Stimulated activated CD4-positive, alpha-beta T cell treated with anti-CD3 and anti-CD28 coated beads, Interleukin-12 subunit alpha, Interleukin-12 subunit beta, amount 100 ng/mL, for 4 hours (primary cell): ENCODE data around the gene RHBG.

Source experiments
- DNase-seq: peaks from one replicate; pipeline ENCODE4 v3.0.0-alpha.2; 2020

RHBG gene

DNA sequence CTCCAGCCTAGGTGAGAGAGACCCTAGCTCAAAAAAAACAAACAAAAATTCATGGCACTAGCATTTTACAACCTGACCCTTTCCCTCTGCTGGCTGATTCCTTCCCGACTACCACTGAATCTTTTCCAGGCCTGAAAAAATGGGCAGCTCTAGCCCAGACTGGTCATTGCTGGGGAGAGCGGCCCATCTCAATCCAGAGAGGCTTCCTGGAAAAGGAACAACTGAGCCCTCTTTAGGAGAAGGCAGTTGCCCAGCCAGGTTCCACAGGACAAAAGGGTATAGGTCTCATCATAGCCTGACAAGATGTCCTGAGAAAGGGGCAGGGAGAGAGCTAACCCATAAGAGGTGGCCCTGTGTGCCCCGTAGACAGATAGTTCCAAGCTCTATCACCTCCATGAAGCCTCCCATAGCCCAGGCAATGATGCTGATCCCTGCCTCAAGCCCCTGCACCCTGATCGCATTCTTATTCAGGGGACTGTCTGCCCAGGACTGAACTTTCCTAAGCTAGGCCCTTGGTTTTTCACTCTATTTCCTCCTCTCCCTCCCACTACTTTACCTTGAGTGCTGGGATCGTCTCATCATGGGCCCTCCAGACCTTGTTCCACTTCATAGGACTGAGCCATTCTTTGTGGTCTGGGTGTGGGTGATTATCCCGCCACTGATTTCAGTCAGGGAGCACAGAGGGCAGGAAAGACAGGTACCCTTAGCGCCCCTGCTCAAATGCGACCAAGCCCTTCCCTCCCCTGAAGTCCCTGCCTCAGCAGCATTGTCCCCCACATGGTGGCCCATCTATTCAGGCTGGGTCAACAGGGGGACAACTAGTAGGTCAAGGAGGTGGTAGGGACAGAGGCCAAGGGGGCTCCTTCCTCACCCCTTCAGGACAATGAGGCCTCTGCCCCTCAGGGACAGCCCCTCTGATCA lies 18.2 kb downstream of the RHBG start:
- DNase-seq, result no peak

DNA sequence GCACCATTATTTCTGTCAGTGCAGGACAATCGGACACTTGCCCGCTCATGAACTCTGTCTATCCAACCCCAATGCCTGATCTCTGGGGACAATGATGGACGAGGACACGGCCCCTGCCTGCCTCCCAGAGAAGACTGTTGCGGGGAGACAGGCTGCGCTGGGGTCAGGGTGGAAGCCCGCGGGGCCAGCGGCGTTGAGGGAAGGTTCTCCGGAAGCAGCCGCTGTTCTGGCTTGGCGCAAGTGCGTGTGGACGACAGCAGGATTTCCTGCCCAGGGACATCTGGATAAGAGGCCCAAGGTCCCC lies 18.8 kb downstream of the RHBG start:
- no peak for DNase-seq

- DNase-seq, result no peak
Measured at GRCh38 chr1:156388174-156389137, 19.4 kb downstream of the RHBG start.

GRCh38 chr1:156389311-156389710 lies 20.3 kb downstream of the RHBG start:
- no peak for DNase-seq

DNA sequence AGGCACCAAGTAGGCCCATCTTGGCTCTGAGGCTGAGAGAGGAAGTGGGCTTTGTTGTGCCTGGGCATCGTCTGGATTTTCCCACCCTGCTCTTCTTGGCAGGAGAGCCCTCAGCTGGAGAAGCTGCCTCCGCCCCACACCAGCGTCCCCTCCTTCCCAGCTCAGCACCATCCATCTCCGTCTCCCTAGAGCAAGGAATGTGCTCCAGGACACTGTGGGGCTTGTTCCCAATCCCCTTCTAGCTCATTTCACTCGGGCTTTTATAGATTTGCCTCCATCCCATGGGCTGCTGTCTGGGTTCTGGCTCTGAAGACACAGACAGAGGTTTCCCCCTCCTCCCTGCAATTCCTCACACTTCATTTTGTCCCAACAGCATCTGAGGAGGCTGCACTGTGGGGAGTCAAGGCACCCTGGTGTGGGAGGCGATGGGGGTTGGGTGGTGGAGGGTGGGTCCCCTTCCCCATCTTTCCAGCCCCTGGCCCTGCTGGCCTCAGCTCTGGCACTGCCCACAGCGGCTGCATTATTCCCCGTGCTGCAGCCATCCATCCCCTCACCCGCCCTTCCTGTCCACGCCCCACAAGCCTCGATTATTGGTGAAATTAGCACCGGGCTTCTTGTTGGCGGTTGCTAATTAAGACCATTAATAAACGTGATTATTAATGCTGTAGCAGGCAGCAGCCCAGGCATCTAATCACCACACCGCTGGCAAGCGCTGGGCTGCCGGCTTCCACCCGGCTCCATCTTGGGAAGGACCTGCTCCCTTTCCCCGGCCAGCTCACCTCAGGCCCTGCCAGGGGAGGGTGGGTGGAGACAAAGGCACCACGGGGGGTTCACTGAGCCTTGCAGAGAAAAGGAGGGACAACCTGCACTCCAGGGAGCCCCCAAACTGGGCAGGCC lies 21.7 kb downstream of the RHBG start:
- no peak for DNase-seq

DNA sequence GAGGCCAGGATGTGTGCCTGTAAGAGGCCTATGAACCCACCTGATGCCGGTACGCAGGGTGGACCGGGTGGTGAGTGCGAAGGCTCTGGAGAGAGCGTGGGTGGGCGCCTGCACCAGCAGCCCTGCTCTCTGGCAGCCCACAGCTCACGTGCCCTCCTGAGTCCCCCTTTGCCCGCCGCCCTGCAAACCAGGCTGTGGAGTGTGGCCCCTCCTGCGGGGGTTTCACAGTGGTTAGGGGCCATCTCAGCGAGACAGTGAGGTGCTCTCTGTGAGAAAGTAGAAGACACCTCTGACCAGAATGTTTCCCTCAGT lies 22.3 kb downstream of the RHBG start:
- no peak for DNase-seq

DNA sequence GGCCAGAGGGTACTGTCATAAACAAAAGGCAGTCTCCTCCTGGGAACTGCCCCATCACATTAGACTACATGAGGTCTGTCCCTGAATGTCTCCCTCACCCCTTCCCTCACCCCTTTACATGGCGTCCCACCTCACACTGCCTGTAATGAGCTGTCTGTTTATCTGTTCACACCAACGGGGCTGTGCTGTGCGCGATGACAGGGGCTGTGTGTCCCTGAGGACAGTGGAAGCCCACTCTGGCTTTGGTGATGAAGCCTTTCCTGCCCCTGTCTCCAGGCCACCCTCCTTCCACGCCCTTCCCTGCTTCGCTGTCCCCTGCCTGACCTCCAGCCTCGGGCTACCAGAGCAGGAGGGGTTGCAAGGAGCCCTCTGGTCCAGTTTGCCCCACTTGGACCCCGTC lies 22.7 kb downstream of the RHBG start:
- no peak for DNase-seq

DNA sequence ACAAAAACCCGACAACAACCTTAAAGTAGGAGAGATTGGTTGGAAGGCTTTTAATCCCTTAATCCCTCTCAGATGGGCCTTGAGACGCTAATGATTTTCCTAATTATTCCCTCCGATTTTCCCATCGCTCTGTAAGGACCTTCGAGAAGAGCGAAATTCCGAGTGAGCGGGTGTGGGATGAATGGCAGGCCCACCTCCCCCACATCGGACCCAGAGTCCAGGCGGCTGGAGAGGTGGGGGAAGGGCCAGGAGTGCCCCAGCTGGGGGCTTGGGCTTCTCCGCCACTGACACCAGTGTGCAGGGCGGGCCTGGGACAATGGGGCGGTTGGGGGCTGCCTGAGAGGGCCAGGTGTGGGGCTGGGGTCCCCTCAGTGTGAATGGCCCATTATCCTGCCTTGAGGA lies 23.4 kb downstream of the RHBG start:
- no peak for DNase-seq

DNA sequence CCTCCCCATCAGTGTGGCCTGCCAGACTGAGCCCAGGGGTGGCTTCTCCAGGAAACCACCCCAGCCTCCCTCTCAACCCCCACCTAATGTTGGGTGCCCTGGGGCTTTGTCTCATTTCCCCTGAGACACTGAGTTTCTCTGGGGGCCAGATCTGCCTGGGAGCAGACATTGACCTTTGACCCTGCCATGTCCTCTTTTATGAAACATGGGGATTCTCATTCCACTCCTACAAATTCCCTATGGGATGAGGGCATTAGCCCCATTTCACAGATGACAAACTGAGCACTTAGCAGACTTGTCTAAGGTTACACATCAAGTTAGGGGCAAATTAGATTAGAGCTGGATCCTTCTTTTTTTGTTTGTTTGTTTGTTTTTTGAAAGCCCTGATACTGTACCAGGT lies 24.1 kb downstream of the RHBG start:
- DNase-seq, result no peak

DNA sequence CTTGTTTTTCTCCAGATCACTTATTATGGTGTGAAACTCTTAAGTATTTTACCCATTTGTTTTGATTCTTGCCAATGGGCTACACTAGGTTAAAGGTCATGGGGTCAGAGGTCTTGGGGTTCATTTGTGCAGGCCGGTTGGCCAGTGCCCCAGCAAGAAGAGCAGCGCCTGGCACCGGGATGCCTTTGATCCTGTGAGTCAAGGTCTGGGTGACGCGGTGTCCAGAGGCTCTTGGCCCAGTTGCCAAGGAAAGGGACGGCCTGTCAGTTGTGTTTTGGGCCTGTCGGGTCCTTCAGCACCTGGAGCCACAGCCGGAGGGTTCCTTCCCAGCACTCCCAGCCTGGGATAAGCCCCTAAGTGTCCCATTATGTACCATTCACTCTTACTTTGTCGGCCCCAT lies 25.1 kb downstream of the RHBG start:
- no peak for DNase-seq

GRCh38 chr1:156394835-156395461 lies 25.9 kb downstream of the RHBG start:
- no peak for DNase-seq

GRCh38 chr1:156399355-156400125 lies 30.5 kb downstream of the RHBG start:
- DNase-seq, result no peak

GRCh38 chr1:156400191-156400935 lies 31.4 kb downstream of the RHBG start:
- DNase-seq, result no peak

- no peak for DNase-seq
Measured at GRCh38 chr1:156401041-156401574, 32.1 kb downstream of the RHBG start.

GRCh38 chr1:156401681-156402081 lies 32.7 kb downstream of the RHBG start:
- DNase-seq, result no peak

DNA sequence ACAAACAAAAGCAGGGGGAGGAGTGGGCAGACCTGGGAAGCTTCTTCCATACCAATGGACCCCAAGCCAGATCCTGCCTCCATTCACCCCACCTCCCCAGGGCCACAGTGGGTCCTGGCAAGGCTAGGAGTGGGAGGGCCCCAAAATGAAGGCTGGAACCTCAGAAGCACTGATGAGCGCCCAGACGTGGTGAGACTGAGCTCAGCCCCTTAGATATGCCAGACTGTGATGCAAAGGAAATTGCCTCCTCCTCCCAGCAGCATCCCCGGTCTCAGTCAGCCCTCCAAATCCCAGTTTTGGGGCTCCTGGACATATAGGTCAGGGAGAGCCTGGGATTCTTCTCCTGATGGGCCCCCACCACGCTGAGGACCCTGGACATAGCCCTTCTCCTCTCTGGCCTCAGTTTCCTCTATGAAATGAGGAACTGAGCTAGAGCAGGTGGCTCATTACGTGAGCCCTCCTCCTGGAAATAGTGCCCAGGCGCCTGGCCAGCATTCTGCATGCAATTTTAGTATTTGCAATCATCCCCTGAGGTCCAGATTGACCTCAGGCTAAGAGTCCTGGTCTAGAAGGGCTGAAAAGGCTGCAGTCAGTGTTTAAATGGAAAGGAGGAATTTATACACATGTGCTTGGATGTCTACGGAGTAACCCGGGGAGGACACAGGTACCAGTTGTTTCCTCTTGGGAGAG lies 33.5 kb downstream of the RHBG start:
- DNase-seq, result no peak

- no peak for DNase-seq
Measured at GRCh38 chr1:156405670-156406069, 36.7 kb downstream of the RHBG start.

DNA sequence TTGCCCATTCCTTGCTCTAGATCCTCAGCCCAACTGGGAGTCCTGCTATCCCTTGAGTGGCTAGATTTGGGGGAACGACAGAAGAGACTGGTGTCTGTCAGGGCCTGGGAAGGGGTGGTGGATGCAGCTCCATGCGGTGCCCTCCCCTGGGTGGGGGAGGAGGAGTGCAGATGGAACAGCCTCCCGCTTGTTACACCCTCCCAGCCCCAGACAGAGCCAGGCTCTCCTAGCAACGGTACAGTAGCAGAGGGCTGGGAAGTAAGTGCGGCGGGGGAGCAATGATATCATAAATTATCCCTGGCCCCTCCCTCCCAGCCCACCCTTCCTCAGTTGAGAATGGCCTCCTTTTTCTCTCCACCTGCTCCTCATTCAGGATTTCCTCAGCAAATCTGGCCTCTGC lies 37.2 kb downstream of the RHBG start:
- no peak for DNase-seq

DNA sequence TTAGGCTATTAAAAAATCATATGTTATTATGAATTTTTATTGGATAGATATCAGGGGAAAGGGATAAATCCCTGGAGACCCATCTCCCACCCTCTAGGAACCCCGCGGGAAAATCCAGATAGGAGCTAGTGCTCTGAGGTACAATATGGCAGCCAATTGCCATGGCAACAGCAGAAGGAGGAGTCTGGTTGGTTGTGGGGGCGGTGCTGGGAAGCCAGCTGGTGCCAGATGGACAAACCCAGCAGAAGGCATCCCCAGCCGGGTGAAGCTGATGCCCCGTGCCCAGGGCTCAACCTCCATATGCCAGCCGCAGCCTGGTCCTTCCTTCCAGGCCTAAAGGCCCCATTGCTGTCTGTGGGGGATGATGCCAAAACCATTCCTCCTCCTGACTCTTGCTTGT lies 38.3 kb downstream of the RHBG start:
- no peak for DNase-seq

GRCh38 chr1:156407760-156408159 lies 38.7 kb downstream of the RHBG start:
- DNase-seq, result no peak
